NCI-H510A (cell line): ENCODE results near the gene SYTL2.

Experiments used
- DNase-seq: peaks from one replicate; lab custom pipeline; 2025; lab: John Stamatoyannopoulos, UW

The SYTL2 gene

GRCh38 chr11:85652786-85653447, 158.0 kb downstream of the SYTL2 start:
- no peak for DNase-seq

GRCh38 chr11:85651118-85651517, 159.8 kb downstream of the SYTL2 start:
- no peak for DNase-seq

GRCh38 chr11:85647604-85648299, 163.2 kb downstream of the SYTL2 start, which contains the start of gene TMEM126A:
TMEM126A (plus strand) TSS chr11:85647967; CDS start chr11:85650256, 2,289 bp downstream.
- peak; percentile 92 for DNase-seq

GRCh38 chr11:85647078-85647477, 163.9 kb downstream of the SYTL2 start:
- no peak for DNase-seq
